ENCODE results near the gene TYW3.
"Not testable (repeated sequence)": the region's sequence is repeated elsewhere in the genome, so short reads cannot be mapped to it uniquely, and the experiment has no call there.

Gene TYW3

GRCh38 chr1:74755475-74755874 is 22.5 kb downstream of the TYW3 start:
- no peak overlapping the region for H2AFZ ChIP-seq (ENCODE audit: low read depth)
- no peaks in the 10 kb centered on the region for H3K4me1 ChIP-seq (ENCODE audit: low read depth, poor library complexity, severe bottlenecking)
- no peaks in the 10 kb centered on the region for H4K20me1 ChIP-seq (ENCODE audit: insufficient read depth)
- no peak overlapping the region for H3K9ac ChIP-seq
- TF ChIP-seq CTCF (conservative IDR thresholded peaks at IDR 0.05; ENCODE audit: low read depth, low read length) = no peak
- no peak overlapping the region for H3K27ac ChIP-seq
- no peaks in the 10 kb centered on the region for H3K79me2 ChIP-seq (ENCODE audit: insufficient read depth, low read depth)
- no peaks in the 10 kb centered on the region for H3K27me3 ChIP-seq (ENCODE audit: insufficient read depth, low read depth)
- H3K4me2 ChIP-seq = no peak overlapping the region
- H3K36me3 ChIP-seq (ENCODE audit: insufficient read depth) = no peaks in the 10 kb centered on the region
- no peak overlapping the region for H3K4me3 ChIP-seq (IDR thresholded peaks at IDR 0.05; ENCODE audit: insufficient read depth, low read depth, low read length)

- H3K36me3 ChIP-seq (ENCODE audit: insufficient read depth); H3K79me2 ChIP-seq (ENCODE audit: insufficient read depth, low read depth): not testable (repeated sequence)
Measured at GRCh38 chr1:74756650-74757049, 23.7 kb downstream of the TYW3 start.

GRCh38 chr1:74763807-74764206 is 30.9 kb downstream of the TYW3 start:
- no peak for TF ChIP-seq CTCF (conservative IDR thresholded peaks at IDR 0.05; ENCODE audit: low read depth, low read length)

More at GRCh38 chr1:74756650-74757049, 23.7 kb downstream of the TYW3 start:
- not testable (repeated sequence) for H4K20me1 ChIP-seq (ENCODE audit: insufficient read depth); H3K4me2 ChIP-seq; H3K4me3 ChIP-seq (IDR thresholded peaks at IDR 0.05; ENCODE audit: insufficient read depth, low read depth, low read length); H3K27me3 ChIP-seq (ENCODE audit: insufficient read depth, low read depth); H3K9ac ChIP-seq; H3K4me1 ChIP-seq (ENCODE audit: low read depth, poor library complexity, severe bottlenecking); H2AFZ ChIP-seq (ENCODE audit: low read depth); H3K27ac ChIP-seq

GRCh38 chr1:74766579-74766978 is 33.6 kb downstream of the TYW3 start:
- no peak overlapping the region for H3K4me3 ChIP-seq (IDR thresholded peaks at IDR 0.05; ENCODE audit: insufficient read depth, low read depth, low read length)
- H3K36me3 ChIP-seq (ENCODE audit: insufficient read depth) = no peaks in the 10 kb centered on the region
- no peak overlapping the region for H3K9ac ChIP-seq
- H3K27me3 ChIP-seq (ENCODE audit: insufficient read depth, low read depth) = no peaks in the 10 kb centered on the region
- TF ChIP-seq CTCF (conservative IDR thresholded peaks at IDR 0.05; ENCODE audit: low read depth, low read length) = no peak
- no peak overlapping the region for H3K4me2 ChIP-seq
- H2AFZ ChIP-seq (ENCODE audit: low read depth) = no peak overlapping the region
- H4K20me1 ChIP-seq (ENCODE audit: insufficient read depth) = no peaks in the 10 kb centered on the region
- no peak overlapping the region for H3K27ac ChIP-seq
- no peaks in the 10 kb centered on the region for H3K4me1 ChIP-seq (ENCODE audit: low read depth, poor library complexity, severe bottlenecking)
- H3K79me2 ChIP-seq (ENCODE audit: insufficient read depth, low read depth) = no peaks in the 10 kb centered on the region

More at GRCh38 chr1:74763807-74764206, 30.9 kb downstream of the TYW3 start:
- Histone ChIP-seq H3K4me3 (IDR thresholded peaks at IDR 0.05; ENCODE audit: insufficient read depth, low read depth, low read length) (no peak overlapping the region), H3K9ac (no peak overlapping the region), H4K20me1 (ENCODE audit: insufficient read depth) (no peaks in the 10 kb centered on the region), H3K4me2 (no peak overlapping the region), H3K36me3 (ENCODE audit: insufficient read depth) (no peaks in the 10 kb centered on the region), H3K79me2 (ENCODE audit: insufficient read depth, low read depth) (no peaks in the 10 kb centered on the region), H3K4me1 (ENCODE audit: low read depth, poor library complexity, severe bottlenecking) (no peaks in the 10 kb centered on the region), H2AFZ (ENCODE audit: low read depth) (no peak overlapping the region), H3K27ac (no peak overlapping the region), H3K27me3 (ENCODE audit: insufficient read depth, low read depth) (no peaks in the 10 kb centered on the region)

GRCh38 chr1:74767490-74767889 is 34.5 kb downstream of the TYW3 start:
- Histone ChIP-seq H2AFZ (ENCODE audit: low read depth) (no peak overlapping the region), H3K27me3 (ENCODE audit: insufficient read depth, low read depth) (no peaks in the 10 kb centered on the region), H3K36me3 (ENCODE audit: insufficient read depth) (no peaks in the 10 kb centered on the region), H3K9ac (no peak overlapping the region), H3K4me1 (ENCODE audit: low read depth, poor library complexity, severe bottlenecking) (peaks cover 4% of the 10 kb centered on the region), H3K4me3 (IDR thresholded peaks at IDR 0.05; ENCODE audit: insufficient read depth, low read depth, low read length) (no peak overlapping the region), H3K4me2 (no peak overlapping the region), H4K20me1 (ENCODE audit: insufficient read depth) (no peaks in the 10 kb centered on the region), H3K79me2 (ENCODE audit: insufficient read depth, low read depth) (no peaks in the 10 kb centered on the region), H3K27ac (no peak overlapping the region)
- peak; percentile 44; the same call in 1 of the 2 replicates for TF ChIP-seq CTCF (conservative IDR thresholded peaks at IDR 0.05; ENCODE audit: low read depth, low read length)
